ENCODE data around the gene CSN3. TPM values are rescaled to one million over a fixed set of nuclear protein-coding genes. Genes with fewer than 3 reads are reported as not detected.

The CSN3 gene
- polyA plus RNA-seq, 3 donors, result not detected

GRCh38 chr4:70291341-70291740 lies 48.9 kb downstream of the CSN3 start:
- DNase-seq, result no peak

- no peak for DNase-seq
Measured at GRCh38 chr4:70297576-70297975, 55.2 kb downstream of the CSN3 start.

GRCh38 chr4:70298051-70298450 lies 55.7 kb downstream of the CSN3 start:
- DNase-seq, result no peak

- DNase-seq, result no peak
Measured at GRCh38 chr4:70299643-70300042, 57.2 kb downstream of the CSN3 start.

DNA sequence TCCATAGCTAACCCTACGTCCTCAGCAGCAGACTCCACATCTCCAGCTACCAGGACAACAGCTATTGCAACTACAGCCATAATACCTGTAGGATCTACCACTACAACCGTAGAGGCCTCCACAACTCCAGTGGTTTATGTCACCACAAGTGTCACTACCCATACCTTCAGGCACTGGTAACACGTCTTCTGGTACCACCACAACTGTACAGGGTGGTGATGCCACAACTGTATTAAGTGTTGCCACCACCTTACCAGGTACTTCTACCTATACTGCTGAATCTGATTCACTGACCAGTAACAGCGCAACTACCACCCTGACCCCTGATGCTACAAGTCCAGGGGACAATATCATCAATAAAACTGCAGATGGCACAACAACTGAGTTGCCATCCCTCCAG lies 57.8 kb downstream of the CSN3 start:
- no peak for DNase-seq

Other genes with a start within 250 kb of the CSN3 start
- gene STATH, start 246.6 kb upstream of the CSN3 start, polyA plus RNA-seq (ENCODE audit: insufficient read length in 3 of 3), result under 1 TPM in 2 of 3 donors, not detected in 1; 0.44 to 0.50 TPM
- not detected for gene HTN3, start 214.1 kb upstream of the CSN3 start, polyA plus RNA-seq (ENCODE audit: insufficient read length in 3 of 3)
- gene HTN1, start 192.2 kb upstream of the CSN3 start, polyA plus RNA-seq (ENCODE audit: insufficient read length in 3 of 3), result under 1 TPM; 0.03 to 0.10 (median 0.04) TPM
- gene PRR27, start 88.4 kb upstream of the CSN3 start, polyA plus RNA-seq (ENCODE audit: insufficient read length in 3 of 3), result under 1 TPM in 2 of 3 donors, not detected in 1; 0.04 to 0.10 TPM
- gene ODAM, start 46.9 kb upstream of the CSN3 start, polyA plus RNA-seq (ENCODE audit: insufficient read length in 3 of 3), result 1 to 10 TPM; 1.3 to 2.1 (median 1.7) TPM
- gene FDCSP, start 16.5 kb upstream of the CSN3 start, polyA plus RNA-seq (ENCODE audit: insufficient read length in 3 of 3), result under 1 TPM; 0.31 to 0.68 (median 0.56) TPM
- under 1 TPM in 2 of 3 donors, not detected in 1; 0.06 to 0.22 TPM for gene CABS1, start 92.4 kb downstream of the CSN3 start, polyA plus RNA-seq (ENCODE audit: insufficient read length in 3 of 3)
- gene SMR3A, start 118.2 kb downstream of the CSN3 start, polyA plus RNA-seq (ENCODE audit: insufficient read length in 3 of 3), result not detected
- not detected for gene SMR3B, start 140.5 kb downstream of the CSN3 start, polyA plus RNA-seq (ENCODE audit: insufficient read length in 3 of 3)
- not detected for gene OPRPN, start 155.3 kb downstream of the CSN3 start, polyA plus RNA-seq (ENCODE audit: insufficient read length in 3 of 3)
- gene MUC7, start 229.6 kb downstream of the CSN3 start, polyA plus RNA-seq (ENCODE audit: insufficient read length in 3 of 3), result under 1 TPM in 2 of 3 donors, not detected in 1; 0.09 to 0.13 TPM